Neuron (in vitro differentiated cells): ENCODE data around the gene PLBD1.

Experiments
- H2AFZ ChIP-seq: one replicate; pipeline ENCODE4 v1.6.1; 2013; ENCODE audit warnings: low read depth, mild to moderate bottlenecking, inconsistent platforms, low read length, moderate library complexity
- H3K27me3 ChIP-seq: one replicate; pipeline ENCODE4 v1.6.1; 2013; ENCODE audit warnings: low read length; ENCODE audit not compliant: insufficient read depth
- H3K36me3 ChIP-seq: one replicate; pipeline ENCODE4 v1.6.1; 2013; ENCODE audit warnings: low read length; ENCODE audit not compliant: insufficient read depth
- H3K4me1 ChIP-seq: one replicate; pipeline ENCODE4 v1.6.1; 2013; ENCODE audit warnings: low read length; ENCODE audit not compliant: insufficient read depth
- H3K4me3 ChIP-seq: 2 replicates; pipeline ENCODE4 v1.5.1; 2013; ENCODE audit warnings: mild to moderate bottlenecking, low read length, moderate library complexity
- H3K9me3 ChIP-seq: one replicate; pipeline ENCODE4 v1.6.1; 2013; ENCODE audit warnings: low read length

Gene PLBD1

DNA sequence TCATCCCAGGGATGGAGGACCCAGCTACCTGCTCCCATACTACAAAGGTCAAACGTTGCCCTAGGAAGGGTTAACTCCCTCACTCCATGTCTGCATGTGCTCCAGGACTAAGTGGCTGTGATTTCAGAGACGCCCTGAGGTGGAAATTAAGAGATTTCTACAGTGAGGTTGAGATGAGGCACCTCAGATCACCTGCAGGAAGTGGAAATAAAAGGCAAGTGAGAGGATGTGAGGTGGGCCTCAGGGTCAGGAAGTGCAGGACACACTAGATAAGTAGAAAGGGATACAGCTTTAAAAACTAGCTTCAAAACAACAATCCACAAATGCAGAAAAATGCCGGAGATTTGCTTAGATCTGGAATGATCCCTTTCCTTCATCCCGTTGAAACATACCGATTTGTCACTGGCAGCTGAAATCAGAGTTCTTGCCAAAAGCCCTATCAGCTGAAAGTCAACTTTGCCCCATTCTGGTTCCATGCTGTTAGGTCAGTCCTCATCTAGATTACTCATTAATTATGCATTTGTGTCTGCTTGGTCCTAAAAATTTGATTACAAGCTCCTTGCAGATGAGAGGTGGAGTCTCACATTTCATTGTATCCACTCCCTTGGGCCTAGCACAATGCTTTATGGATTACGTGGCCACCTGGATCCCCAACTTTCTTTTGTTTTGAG, 6.6 kb downstream of the PLBD1 start:
- Histone ChIP-seq H3K9me3 (no peaks in the 10 kb centered on the region), H3K27me3 (no peaks in the 10 kb centered on the region), H3K4me1 (no peaks in the 10 kb centered on the region), H3K36me3 (no peaks in the 10 kb centered on the region), H2AFZ (no peak overlapping the region), H3K4me3 (no peak overlapping the region)

DNA sequence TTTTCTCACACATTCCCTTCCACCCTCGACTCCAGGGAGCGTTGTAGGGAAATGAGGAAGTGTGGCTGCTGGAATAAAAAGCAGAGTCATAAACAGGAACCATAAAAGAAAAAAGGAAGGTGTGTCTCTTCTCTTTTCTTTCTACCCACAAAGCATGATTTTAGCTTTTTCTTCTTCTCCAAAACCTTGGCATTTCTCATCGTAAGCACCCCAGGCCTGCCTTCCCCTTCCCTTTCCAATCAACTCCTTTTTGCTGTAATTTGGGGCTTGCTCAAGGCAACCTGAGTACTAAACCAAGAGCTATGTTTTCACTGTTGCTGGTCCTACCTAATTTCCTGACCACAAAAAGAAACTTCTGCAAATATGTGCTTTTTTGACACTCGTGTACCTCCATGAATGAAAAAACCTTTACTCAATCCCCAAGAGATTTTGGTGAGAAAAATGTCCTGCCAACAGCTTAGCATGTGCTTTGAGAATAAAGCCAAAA, 9.2 kb downstream of the PLBD1 start:
- H2AFZ ChIP-seq, result no peak overlapping the region
- no peaks in the 10 kb centered on the region for H3K9me3 ChIP-seq
- no peaks in the 10 kb centered on the region for H3K27me3 ChIP-seq
- H3K4me3 ChIP-seq, result no peak overlapping the region
- H3K4me1 ChIP-seq, result no peaks in the 10 kb centered on the region
- H3K36me3 ChIP-seq, result no peaks in the 10 kb centered on the region

DNA sequence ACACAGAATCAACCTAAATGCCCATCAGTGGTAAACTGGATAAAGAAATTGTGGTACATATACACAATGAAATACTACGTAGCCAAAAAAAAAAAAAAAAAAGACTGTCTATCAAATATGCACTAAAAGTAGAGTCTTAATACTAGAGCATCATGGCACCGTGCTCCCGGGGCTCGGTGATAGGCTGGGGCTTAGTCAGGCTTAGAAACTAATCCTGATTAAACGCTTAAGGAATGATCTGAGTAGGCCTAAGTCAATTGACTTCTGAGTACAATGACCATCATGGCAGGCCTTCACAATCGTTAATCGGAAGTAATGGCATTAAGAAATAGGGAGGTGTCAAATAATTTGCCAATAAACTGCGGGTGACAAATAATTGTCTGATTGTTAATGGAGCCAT, 9.7 kb downstream of the PLBD1 start:
- H2AFZ ChIP-seq, result no peak overlapping the region
- H3K27me3 ChIP-seq, result no peaks in the 10 kb centered on the region
- H3K4me1 ChIP-seq, result no peaks in the 10 kb centered on the region
- H3K36me3 ChIP-seq, result no peaks in the 10 kb centered on the region
- no peaks in the 10 kb centered on the region for H3K9me3 ChIP-seq
- H3K4me3 ChIP-seq, result no peak overlapping the region

DNA sequence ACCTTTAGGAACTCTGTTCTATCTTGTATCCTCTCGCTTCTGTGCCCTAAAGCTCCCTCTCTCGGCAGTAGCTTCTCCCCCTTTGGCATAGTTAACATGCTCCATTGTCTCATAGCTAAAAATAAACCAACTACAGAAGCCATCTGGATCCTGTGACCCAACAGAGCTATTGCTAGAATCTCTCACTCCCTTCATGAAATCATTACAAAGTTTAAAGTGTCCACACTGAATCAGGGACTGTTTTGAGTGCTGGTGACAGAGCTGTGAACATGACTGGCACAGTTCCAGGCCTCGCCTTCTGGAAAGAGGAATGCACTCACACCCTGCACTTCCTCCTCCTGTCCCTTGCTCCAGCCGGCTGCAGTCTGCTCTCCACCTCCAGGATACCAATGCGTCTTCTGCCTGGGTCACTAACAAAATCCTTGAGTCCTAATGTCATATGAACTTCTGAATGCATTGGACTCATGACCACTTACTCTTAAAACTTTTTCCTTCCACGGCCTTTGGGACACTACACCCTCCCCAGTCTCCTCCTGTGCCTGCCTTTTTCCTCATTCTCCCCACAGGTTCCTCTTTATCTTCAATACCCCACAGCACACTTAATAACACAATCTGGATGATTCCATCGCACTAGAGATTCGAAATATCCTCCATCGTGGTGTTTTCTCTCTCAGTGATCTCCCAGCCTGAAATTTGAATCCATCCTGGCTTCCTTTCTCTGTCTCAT, 13.2 kb downstream of the PLBD1 start:
- no peaks in the 10 kb centered on the region for H3K4me1 ChIP-seq
- H3K4me3 ChIP-seq, result no peak overlapping the region
- H3K9me3 ChIP-seq, result no peaks in the 10 kb centered on the region

DNA sequence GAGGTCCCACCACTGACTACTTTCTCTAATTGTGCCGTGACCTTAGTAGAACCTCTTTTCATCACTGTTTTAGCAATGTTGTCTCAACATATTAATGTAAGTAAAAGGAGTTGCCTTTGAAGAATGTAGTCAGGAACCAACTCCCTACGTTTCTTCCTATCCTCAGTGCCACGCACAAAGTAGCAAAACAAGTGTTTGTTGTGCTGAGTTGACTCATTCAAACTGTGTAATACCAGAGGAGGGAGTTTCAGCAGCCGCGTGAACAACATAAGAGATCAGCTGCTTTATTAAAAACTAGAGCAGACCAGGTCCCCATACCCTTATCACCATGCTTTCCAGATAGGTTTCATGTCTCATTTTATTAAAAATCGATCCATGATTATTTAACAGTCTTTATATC, 19.1 kb downstream of the PLBD1 start:
- no peaks in the 10 kb centered on the region for H3K27me3 ChIP-seq
- no peak overlapping the region for H3K4me3 ChIP-seq
- no peaks in the 10 kb centered on the region for H3K4me1 ChIP-seq
- no peaks in the 10 kb centered on the region for H3K9me3 ChIP-seq
- H2AFZ ChIP-seq, result no peak overlapping the region
- H3K36me3 ChIP-seq, result no peaks in the 10 kb centered on the region

More for the DNA sequence above, 13.2 kb downstream of the PLBD1 start:
- Histone ChIP-seq H2AFZ (no peak overlapping the region), H3K36me3 (no peaks in the 10 kb centered on the region), H3K27me3 (no peaks in the 10 kb centered on the region)

DNA sequence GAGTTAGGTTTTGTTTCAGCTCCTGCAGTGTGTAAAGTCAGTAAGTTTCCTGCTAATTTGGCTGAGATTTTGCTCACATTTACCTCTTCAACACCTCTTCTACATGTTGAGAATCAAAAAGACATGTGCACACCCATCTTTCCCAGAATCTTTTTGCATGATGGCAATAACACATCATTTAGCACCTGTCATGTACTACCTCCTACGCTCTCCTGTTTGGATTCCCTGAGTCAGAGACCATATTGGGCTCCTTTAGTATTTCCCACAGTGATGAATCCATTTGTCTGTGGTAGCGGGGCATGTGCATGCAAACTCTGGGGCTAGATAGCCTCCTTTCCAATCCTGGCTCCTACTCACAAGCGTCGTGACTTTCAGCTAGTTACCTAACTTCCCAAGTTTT, 20.1 kb downstream of the PLBD1 start:
- Histone ChIP-seq H3K4me1 (no peaks in the 10 kb centered on the region), H2AFZ (no peak overlapping the region), H3K9me3 (no peaks in the 10 kb centered on the region), H3K4me3 (no peak overlapping the region), H3K27me3 (no peaks in the 10 kb centered on the region), H3K36me3 (no peaks in the 10 kb centered on the region)

DNA sequence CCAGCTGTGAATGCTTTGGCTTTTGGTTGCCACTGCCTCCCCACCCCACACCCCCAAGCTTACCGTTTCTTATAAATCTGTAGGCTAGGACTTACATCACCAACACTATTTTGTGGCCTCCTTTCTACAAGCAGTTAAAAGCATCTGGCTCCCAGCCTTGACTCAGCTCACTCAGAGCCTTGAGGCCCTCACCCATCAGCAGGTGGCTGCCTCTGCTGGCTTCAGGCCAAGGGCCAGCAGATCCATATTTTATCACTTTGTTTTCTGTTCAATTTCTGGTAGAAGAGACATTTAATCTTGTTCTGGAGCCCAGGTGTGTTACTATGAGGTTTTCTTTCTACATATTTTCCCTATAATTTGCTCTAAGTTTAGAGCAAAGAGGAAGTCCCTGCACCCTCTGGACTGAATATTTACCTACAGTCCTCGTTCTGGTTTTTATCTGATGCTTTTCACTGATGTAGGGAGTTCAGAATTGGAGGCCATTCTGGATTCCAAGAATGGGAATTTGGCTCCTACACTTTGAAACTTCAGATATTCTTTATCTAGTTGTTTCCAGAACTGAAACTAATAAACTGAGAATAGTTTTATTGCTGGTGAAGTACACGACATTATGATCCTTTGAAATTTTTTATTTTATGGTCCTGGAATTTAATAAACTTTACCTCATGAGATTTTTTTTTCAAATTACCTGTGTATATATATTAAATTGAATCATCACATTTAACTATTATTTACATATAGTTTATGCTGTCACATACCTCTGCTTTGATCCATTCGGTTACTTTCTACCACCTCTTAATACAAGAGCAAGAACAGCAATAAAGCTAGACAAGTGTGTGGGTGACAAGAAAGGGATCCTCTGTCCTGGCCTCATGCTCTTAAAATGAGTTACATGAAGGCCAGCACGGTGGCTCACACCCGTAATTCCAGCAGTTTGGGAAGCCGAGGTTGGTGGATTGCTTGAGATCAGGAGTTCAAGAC, 22.2 kb downstream of the PLBD1 start:
- H3K4me3 ChIP-seq, result no peak overlapping the region
- no peak overlapping the region for H2AFZ ChIP-seq
- H3K9me3 ChIP-seq, result no peaks in the 10 kb centered on the region
- H3K27me3 ChIP-seq, result no peaks in the 10 kb centered on the region
- no peaks in the 10 kb centered on the region for H3K36me3 ChIP-seq
- no peaks in the 10 kb centered on the region for H3K4me1 ChIP-seq

DNA sequence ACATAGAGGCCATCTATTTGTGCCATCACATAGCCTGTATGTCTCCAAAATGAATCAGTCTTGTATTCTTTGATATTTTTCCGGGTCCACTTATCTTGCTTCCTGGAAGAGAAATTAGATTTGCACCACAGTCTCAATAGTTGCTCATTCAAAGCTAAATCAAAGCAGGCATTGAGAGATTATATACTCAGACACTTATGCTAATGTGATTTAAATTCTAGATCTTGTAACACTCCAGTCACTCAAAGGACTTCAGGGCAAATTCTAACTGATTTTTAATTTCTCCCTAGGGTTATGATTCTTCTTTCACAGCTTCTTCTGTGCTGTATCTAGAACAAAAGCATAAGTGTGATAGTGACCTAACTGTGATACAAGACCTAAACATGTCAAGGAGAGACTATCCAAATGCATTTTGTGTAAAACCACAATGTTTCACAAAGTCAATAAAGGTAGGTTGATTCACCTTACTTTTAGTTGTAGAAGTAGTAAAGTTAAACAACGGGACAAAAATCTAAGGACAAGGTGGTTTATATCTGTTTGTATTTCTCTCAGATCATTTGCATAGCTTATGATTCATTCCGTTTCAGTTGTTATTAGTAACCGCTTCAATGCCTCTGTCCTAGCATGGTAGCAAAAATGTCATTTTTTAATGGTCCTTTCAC, 26.8 kb downstream of the PLBD1 start:
- Histone ChIP-seq H3K4me1 (no peaks in the 10 kb centered on the region), H3K9me3 (no peaks in the 10 kb centered on the region), H3K36me3 (no peaks in the 10 kb centered on the region), H3K4me3 (no peak overlapping the region), H3K27me3 (no peaks in the 10 kb centered on the region), H2AFZ (no peak overlapping the region)

DNA sequence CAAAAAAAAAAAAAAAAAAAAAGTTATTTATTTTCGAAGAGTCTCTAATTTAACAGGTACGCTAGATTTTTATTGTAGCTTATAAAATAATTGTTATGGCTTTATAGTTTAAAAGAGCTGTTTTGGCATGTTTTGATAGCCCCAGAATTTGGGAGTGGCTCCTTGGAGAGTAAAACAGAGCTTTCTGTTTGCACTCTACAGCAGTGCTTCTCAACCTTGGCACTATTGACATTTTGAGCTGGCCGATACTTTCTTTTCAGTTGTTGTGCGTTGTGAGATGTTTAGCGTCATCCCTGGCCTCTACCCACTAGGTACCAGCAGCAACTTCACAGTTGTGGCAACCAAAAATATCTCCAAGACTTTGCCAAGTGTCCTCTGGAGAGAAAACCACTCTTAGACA, 30.6 kb downstream of the PLBD1 start:
- Histone ChIP-seq H3K4me3 (no peak overlapping the region), H3K36me3 (no peaks in the 10 kb centered on the region), H3K27me3 (no peaks in the 10 kb centered on the region), H3K4me1 (no peaks in the 10 kb centered on the region), H2AFZ (no peak overlapping the region), H3K9me3 (no peaks in the 10 kb centered on the region)

DNA sequence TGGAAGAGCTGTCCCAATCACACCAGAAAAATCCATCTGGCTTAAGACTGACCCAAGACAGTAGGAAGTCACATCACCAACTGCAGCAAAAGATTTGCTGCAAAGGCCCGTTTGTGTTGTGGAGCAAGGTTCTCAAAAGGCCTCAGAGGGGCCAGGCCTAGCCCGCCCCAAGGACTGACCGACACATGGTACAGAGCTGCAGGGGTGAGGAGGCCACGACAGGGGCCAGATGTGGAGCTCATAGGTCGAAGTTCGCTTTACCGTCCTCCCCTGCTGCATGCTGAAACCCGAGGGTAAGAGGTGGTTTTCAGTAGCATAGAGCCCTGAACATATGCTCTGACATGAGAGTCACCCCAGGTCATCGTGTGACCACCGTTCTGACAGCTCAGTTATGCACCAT, 35.5 kb downstream of the PLBD1 start:
- H3K4me3 ChIP-seq, result no peak overlapping the region
- no peaks in the 10 kb centered on the region for H3K4me1 ChIP-seq
- no peaks in the 10 kb centered on the region for H3K36me3 ChIP-seq
- H3K9me3 ChIP-seq, result no peaks in the 10 kb centered on the region
- no peaks in the 10 kb centered on the region for H3K27me3 ChIP-seq
- H2AFZ ChIP-seq, result no peak overlapping the region

DNA sequence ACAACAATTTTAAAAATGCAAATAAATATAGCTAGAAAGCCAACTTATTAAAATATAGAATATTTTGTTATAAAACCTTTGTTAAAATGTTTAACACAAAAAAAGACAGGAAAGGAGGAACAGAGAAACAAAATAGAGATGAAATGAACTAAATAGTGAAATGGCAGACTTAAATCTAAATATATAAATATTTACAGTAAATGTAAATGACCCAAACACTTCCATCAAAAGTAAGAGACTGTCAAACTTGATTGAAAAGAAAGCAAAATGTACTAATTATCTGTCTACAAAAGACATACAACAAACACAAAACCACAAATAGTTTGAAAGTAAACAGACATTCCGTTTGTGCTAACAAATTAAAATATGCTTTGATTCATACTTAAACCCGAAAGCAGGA, 41.7 kb downstream of the PLBD1 start:
- H3K27me3 ChIP-seq, result no peaks in the 10 kb centered on the region
- peaks cover 5% of the 10 kb centered on the region for H3K9me3 ChIP-seq
- no peaks in the 10 kb centered on the region for H3K36me3 ChIP-seq
- H3K4me3 ChIP-seq, result no peak overlapping the region
- H2AFZ ChIP-seq, result no peak overlapping the region
- no peaks in the 10 kb centered on the region for H3K4me1 ChIP-seq

DNA sequence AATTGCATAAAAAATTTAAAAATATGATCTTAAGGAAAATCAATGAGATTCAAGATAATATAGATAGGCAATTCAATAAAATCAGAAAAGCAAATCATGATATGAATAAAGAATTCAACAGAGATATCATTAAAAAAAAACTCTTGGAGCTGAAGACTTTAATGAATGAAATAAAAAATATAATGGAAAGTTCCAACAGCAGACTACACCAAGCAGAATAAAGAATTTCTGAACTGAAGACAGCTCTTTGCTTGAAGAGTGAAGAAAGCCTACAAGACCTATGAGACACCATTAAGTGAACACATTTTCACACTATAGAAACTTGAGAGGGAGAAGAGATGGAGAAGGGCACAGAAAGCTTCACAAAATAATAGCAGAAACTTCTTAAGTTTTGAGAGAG, 45.9 kb downstream of the PLBD1 start:
- no peak overlapping the region for H2AFZ ChIP-seq
- peaks cover 8% of the 10 kb centered on the region for H3K9me3 ChIP-seq
- H3K4me1 ChIP-seq, result no peaks in the 10 kb centered on the region
- no peaks in the 10 kb centered on the region for H3K27me3 ChIP-seq
- no peaks in the 10 kb centered on the region for H3K36me3 ChIP-seq
- no peak overlapping the region for H3K4me3 ChIP-seq
